Uterus (tissue), 2 donors: ENCODE measurements around the gene RTRAF.

ENCODE experiments used
- CTCF ChIP-seq, 4 experiments: fragments of 200-600 bp in 2 of 4; fragments of 450-650 bp in 2 of 4; sonication (generic) in 2 of 4; IDR thresholded peaks; one replicate each; pipeline ENCODE4 v1.5.1; 2016 to 2019; ENCODE audit warnings: antibody characterized with exemption in 4 of 4, mild to moderate bottlenecking in 2 of 4, moderate library complexity in 1 of 4
- POLR2A ChIP-seq, 2 donors: fragments of 450-650 bp; IDR thresholded peaks; one replicate each; pipeline ENCODE4 v1.6.1; 2016; ENCODE audit warnings: antibody characterized with exemption in 2 of 2, mild to moderate bottlenecking in 1 of 2, moderate library complexity in 1 of 2

GRCh38 chr14:52020161-52020714 is 30.9 kb downstream of the RTRAF start:
- TF ChIP-seq POLR2A (IDR thresholded peaks at IDR 0.05) (no peak), CTCF (IDR thresholded peaks at IDR 0.05) (no peak)
